Endothelial cell (in vitro differentiated cells): Measurements from ENCODE around the gene MRPS31. TPM values are rescaled to one million over a fixed set of nuclear protein-coding genes. Genes with fewer than 3 reads are reported as not detected.
"Not testable (repeated sequence)": the region's sequence is repeated elsewhere in the genome, so short reads cannot be mapped to it uniquely, and the experiment has no call there.

Source experiments
- DNase-seq: peaks from one replicate; pipeline ENCODE4 v3.0.0; 2021; ENCODE audit warnings: low spot score
- H3K27ac Mint-ChIP-seq: one replicate; pipeline ENCODE4 v1.8.0; 2021; ENCODE audit warnings: mixed read lengths, inconsistent platforms; ENCODE audit not compliant: unreplicated experiment
- H3K27me3 Mint-ChIP-seq: one replicate; pipeline ENCODE4 v1.8.0; 2021; ENCODE audit warnings: mild to moderate bottlenecking, moderate library complexity, mixed read lengths, inconsistent platforms; ENCODE audit not compliant: unreplicated experiment
- H3K36me3 Mint-ChIP-seq: one replicate; pipeline ENCODE4 v1.8.0; 2021; ENCODE audit warnings: mild to moderate bottlenecking, low read depth, mixed read lengths, inconsistent platforms; ENCODE audit not compliant: unreplicated experiment
- H3K4me1 Mint-ChIP-seq: one replicate; pipeline ENCODE4 v1.8.0; 2021; ENCODE audit warnings: mild to moderate bottlenecking, mixed read lengths, inconsistent platforms; ENCODE audit not compliant: unreplicated experiment
- H3K4me3 Mint-ChIP-seq: one replicate; pipeline ENCODE4 v1.8.0; 2021; ENCODE audit warnings: mild to moderate bottlenecking, mixed read lengths, inconsistent platforms; ENCODE audit not compliant: unreplicated experiment
- H3K9me3 Mint-ChIP-seq: one replicate; pipeline ENCODE4 v1.8.0; 2021; ENCODE audit warnings: mixed read lengths, inconsistent platforms; ENCODE audit not compliant: unreplicated experiment
- total RNA-seq: library from RNA; stranded (reverse); fragmentation: NEBNext Ultra II Directional; extraction: Animal tissue kit (Norgen Biotek cat#: 25700); gene quantifications from one replicate; pipeline ENCODE4 v1.2.1, GENCODE V29; 2021; ENCODE audit not compliant: unreplicated experiment
- TF ChIP-seq, protein P1 (sequence below): fragments of 200-600 bp; sonication (generic); IDR thresholded peaks from one replicate; pipeline ENCODE4 v1.5.0; 2021; ENCODE audit warnings: antibody characterized with exemption; ENCODE audit not compliant: unreplicated experiment

The MRPS31 gene
- total RNA-seq, 1 donor from 2014 or later = 16.7 TPM

DNA sequence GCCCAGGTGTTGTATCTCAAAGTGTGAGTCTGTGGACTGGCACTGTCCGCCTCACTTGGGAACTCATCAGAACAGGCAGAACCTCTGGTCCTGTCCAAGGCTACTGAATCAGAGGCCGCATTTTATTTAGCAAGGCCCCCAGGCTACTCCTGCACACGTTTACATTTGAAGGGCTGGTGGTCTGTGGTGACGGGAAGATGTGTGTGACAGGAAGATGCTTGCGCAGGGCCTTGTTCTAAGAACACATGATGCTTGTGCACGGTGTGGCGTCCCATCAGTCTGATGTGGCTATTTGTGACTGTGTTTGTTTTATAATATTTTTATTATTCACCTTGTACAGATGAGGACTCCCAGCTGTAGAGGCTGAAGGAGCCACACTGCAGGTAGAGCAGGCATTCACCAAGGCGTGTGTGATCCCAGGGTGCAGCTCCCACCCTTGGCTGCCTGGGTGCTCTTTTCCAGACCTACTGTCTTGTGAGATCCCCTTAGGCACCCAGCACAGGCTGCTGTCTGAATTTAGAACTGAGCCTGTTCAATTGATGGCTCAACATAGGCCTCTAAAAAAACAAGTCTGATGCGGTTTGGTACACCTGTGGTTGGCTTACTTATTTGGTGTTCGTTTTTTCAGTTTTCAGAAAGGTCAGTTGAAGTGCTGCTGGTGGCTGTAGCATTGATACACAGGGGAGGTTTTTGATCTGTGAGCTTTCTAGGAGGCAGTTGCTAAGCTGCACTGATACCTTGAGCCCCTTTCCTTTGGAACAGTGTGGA, 21.5 kb upstream of the MRPS31 start:
- Mint-ChIP-seq H3K4me1 (no peaks in the 10 kb centered on the region), H3K9me3 (no peaks in the 10 kb centered on the region), H3K27me3 (peaks cover 1% of the 10 kb centered on the region), H3K4me3 (peak overlapping the region; percentile 52), H3K27ac (no peak overlapping the region), H3K36me3 (no peaks in the 10 kb centered on the region)
- TF ChIP-seq, protein P1, sequence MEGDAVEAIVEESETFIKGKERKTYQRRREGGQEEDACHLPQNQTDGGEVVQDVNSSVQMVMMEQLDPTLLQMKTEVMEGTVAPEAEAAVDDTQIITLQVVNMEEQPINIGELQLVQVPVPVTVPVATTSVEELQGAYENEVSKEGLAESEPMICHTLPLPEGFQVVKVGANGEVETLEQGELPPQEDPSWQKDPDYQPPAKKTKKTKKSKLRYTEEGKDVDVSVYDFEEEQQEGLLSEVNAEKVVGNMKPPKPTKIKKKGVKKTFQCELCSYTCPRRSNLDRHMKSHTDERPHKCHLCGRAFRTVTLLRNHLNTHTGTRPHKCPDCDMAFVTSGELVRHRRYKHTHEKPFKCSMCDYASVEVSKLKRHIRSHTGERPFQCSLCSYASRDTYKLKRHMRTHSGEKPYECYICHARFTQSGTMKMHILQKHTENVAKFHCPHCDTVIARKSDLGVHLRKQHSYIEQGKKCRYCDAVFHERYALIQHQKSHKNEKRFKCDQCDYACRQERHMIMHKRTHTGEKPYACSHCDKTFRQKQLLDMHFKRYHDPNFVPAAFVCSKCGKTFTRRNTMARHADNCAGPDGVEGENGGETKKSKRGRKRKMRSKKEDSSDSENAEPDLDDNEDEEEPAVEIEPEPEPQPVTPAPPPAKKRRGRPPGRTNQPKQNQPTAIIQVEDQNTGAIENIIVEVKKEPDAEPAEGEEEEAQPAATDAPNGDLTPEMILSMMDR = no peak
- DNase-seq = no peak

GRCh38 chr13:40790154-40790616, 19.2 kb upstream of the MRPS31 start:
- peaks cover 1% of the 10 kb centered on the region for H3K27me3 Mint-ChIP-seq
- no peaks in the 10 kb centered on the region for H3K4me1 Mint-ChIP-seq
- no peak for DNase-seq
- H3K36me3 Mint-ChIP-seq = no peaks in the 10 kb centered on the region
- H3K9me3 Mint-ChIP-seq = no peaks in the 10 kb centered on the region
- no peak overlapping the region for H3K27ac Mint-ChIP-seq
- TF ChIP-seq, protein P1 = no peak
- peak overlapping the region; percentile 87 for H3K4me3 Mint-ChIP-seq

- no peaks in the 10 kb centered on the region for H3K4me1 Mint-ChIP-seq
- H3K36me3 Mint-ChIP-seq = no peaks in the 10 kb centered on the region
- TF ChIP-seq, protein P1 = no peak
- H3K4me3 Mint-ChIP-seq = peak within 1 kb of the TSS; percentile 87
- DNase-seq = peak; percentile 86
- peaks cover 1% of the 10 kb centered on the region for H3K27me3 Mint-ChIP-seq
- H3K9me3 Mint-ChIP-seq = no peaks in the 10 kb centered on the region
- H3K27ac Mint-ChIP-seq = no peak within 1 kb of the TSS
Measured at GRCh38 chr13:40789275-40790153, 18.5 kb upstream of the MRPS31 start, which contains the start of gene SLC25A15. TSS of gene SLC25A15 (plus strand) at chr13:40789611. CDS start at chr13:40793227, 3,616 bp downstream.

- not testable (repeated sequence) for H3K27me3 Mint-ChIP-seq, H3K9me3 Mint-ChIP-seq, H3K4me1 Mint-ChIP-seq, H3K36me3 Mint-ChIP-seq, DNase-seq, H3K27ac Mint-ChIP-seq
- H3K4me3 Mint-ChIP-seq = peak overlapping the region; percentile 65
Measured at GRCh38 chr13:40788540-40789274, 17.7 kb upstream of the MRPS31 start.

DNA sequence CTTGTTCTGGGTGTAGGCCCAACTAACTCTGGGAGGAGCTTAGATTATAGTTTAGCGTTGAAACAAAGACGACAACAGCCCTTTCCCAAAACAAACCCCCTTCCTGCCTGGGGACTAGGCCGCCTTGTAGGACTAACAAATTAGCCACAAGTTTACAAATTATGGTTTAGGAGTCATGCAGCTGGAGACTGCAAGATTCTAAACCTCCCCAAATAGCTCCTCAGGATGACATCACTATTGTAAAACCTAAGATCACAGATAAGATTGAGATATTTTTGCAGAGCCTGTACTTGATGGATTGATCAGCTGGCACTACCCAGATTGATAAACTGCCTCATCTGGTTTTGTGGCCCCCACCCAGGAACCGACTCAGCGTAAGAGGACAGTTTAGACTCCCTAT, 16.1 kb upstream of the MRPS31 start:
- DNase-seq = no peak
- Mint-ChIP-seq H3K27ac (no peak overlapping the region), H3K4me3 (no peak overlapping the region)

More for the DNA sequence above, 16.1 kb upstream of the MRPS31 start:
- no peaks in the 10 kb centered on the region for H3K9me3 Mint-ChIP-seq
- peaks cover 1% of the 10 kb centered on the region for H3K27me3 Mint-ChIP-seq
- H3K4me1 Mint-ChIP-seq = no peaks in the 10 kb centered on the region
- H3K36me3 Mint-ChIP-seq = no peaks in the 10 kb centered on the region
- TF ChIP-seq, protein P1 = no peak
